Right renal pelvis (tissue), 4 donors: ENCODE measurements around the gene NFKB2. TPM values are rescaled to one million over a fixed set of nuclear protein-coding genes. Genes with fewer than 3 reads are reported as not detected.

Source experiments
- DNase-seq, 4 donors: peaks; one replicate each; pipeline ENCODE4 v3.0.0-alpha.2; 2013; ENCODE audit warnings: low read depth in 4 of 4, low spot score in 3 of 4, missing footprints in 1 of 4
- polyA plus RNA-seq, 4 donors: library from polyadenylated mRNA; unstranded; fragments of 120-200 nt; gene quantifications; one replicate each; pipeline ENCODE4 v1.2.1, GENCODE V29; 2013; ENCODE audit not compliant: insufficient read length in 4 of 4

Gene NFKB2
- polyA plus RNA-seq, 4 donors = 17.6 to 24.7 (median 18.7) TPM

GRCh38 chr10:102394079-102394800 is 1.3 kb upstream of the NFKB2 start:
- DNase-seq = peak; percentile 72 to 84 (median 75)

GRCh38 chr10:102394801-102395399 is 605 bp upstream of the NFKB2 start:
- DNase-seq = peak in 1 of 4 donors; percentile 32

GRCh38 chr10:102396317-102396650 is 779 bp downstream of the NFKB2 start:
- DNase-seq = no peak

- DNase-seq = no peak
Observed at GRCh38 chr10:102396730-102397151, 1.2 kb downstream of the NFKB2 start.

- DNase-seq = no peak
Observed at GRCh38 chr10:102397222-102398171, 2.0 kb downstream of the NFKB2 start.

- DNase-seq = no peak
Observed at GRCh38 chr10:102398172-102399020, 2.9 kb downstream of the NFKB2 start.

- DNase-seq = no peak
Observed at GRCh38 chr10:102399217-102400021, 3.9 kb downstream of the NFKB2 start.

- no peak for DNase-seq
Observed at GRCh38 chr10:102400076-102400475, 4.6 kb downstream of the NFKB2 start.

GRCh38 chr10:102400598-102401341 is 5.3 kb downstream of the NFKB2 start:
- no peak for DNase-seq

GRCh38 chr10:102401342-102401654 is 5.8 kb downstream of the NFKB2 start:
- DNase-seq = no peak

GRCh38 chr10:102401735-102402511 is 6.4 kb downstream of the NFKB2 start:
- no peak for DNase-seq

GRCh38 chr10:102402512-102402896 is 7.0 kb downstream of the NFKB2 start:
- DNase-seq = no peak

GRCh38 chr10:102403115-102403514 is 7.6 kb downstream of the NFKB2 start:
- DNase-seq = no peak

- no peak for DNase-seq
Observed at GRCh38 chr10:102404361-102405107, 9.0 kb downstream of the NFKB2 start.

- DNase-seq = no peak
Observed at GRCh38 chr10:102405108-102405571, 9.6 kb downstream of the NFKB2 start.

- DNase-seq = no peak
Observed at GRCh38 chr10:102405632-102406031, 10.1 kb downstream of the NFKB2 start.

GRCh38 chr10:102406815-102407214 is 11.3 kb downstream of the NFKB2 start:
- DNase-seq = no peak
